GM21619 (cell line): Measurements from ENCODE around the gene C2orf81.
A peak's percentile ranks its signal among the peaks of the same experiment; 100 is the strongest.
"Not testable (repeated sequence)": the region's sequence is repeated elsewhere in the genome, so short reads cannot be mapped to it uniquely, and the experiment has no call there.

Experiments
- ATAC-seq: cut with Tn5 transposase; IDR thresholded peaks from one replicate; pipeline ENCODE4 v1.9.1; 2021; ENCODE audit not compliant: unreplicated experiment

C2orf81 gene

GRCh38 chr2:74444498-74445318 lies 23.3 kb upstream of the C2orf81 start:
- no peak for ATAC-seq

DNA sequence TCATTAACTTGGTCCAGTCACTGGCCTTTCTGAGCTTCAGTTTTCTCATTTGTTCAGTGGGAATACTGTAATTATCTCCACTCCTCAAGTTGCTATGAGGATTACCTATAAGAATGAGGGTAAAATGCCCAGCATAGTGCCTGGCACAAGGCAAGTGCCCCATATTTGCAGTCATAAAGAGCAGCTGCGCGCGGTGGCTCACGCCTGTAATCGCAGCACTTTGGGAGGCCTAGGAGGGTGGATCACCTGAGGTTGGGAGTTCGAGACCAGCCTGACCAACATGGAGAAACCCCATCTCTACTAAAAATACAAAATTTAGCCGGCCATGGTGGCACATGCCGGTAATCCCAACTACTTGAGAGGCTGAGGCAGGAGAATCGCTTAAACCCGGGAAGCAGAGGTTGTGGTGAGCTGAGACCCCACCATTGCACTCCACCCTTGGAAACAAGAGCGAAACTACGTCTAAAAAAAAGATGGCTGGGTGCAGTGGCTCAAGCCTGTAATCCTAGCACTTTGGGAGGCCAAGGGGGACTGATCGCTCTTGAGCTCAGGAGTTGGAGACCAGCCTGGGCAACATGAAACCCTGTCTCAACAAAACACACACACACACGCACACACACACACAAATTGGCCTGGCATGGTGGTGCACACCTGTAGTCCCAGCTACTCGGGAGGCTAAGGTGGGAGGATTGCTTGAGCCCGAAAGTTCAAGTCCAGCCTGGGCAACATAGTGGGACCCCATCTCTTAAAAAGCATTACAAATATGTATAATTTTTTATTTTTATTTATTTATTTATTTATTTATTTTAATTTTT lies 21.3 kb upstream of the C2orf81 start:
- ATAC-seq, result not testable (repeated sequence)

- no peak for ATAC-seq
Measured at GRCh38 chr2:74441690-74442482, 20.5 kb upstream of the C2orf81 start, which contains the start of gene RTKN. Gene RTKN, minus strand, starts transcription at chr2:74441937. Its CDS starts 121 bp downstream, at chr2:74441816.

DNA sequence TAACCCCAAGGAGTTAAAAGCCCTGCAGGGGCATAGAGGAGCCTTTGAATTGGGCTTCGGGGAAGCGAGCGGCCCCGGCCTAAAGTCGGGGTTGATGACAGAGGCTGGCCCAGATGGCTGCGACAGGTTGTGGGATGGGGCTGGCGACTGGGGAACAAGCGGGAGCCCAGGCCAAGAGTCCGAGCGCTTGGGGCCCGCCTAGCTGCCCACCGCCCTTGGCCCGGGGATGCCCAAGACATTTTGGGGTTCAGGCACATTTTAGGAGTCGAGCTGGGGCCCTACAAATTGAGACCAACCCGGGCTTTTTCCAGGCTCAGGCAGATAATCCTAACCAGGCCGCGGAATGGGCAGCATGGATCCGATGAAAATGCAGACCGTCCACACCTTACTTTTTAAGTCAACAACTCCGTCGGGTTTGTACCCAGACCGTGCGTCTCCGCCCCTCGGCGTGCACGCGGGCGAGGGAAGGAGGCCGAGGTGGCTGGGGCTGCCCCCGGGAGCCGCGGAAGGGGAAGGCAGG lies 19.8 kb upstream of the C2orf81 start:
- ATAC-seq, result no peak

GRCh38 chr2:74440378-74441169 lies 19.2 kb upstream of the C2orf81 start:
- peak; percentile 86 for ATAC-seq

GRCh38 chr2:74439803-74440377 lies 18.5 kb upstream of the C2orf81 start:
- no peak for ATAC-seq

DNA sequence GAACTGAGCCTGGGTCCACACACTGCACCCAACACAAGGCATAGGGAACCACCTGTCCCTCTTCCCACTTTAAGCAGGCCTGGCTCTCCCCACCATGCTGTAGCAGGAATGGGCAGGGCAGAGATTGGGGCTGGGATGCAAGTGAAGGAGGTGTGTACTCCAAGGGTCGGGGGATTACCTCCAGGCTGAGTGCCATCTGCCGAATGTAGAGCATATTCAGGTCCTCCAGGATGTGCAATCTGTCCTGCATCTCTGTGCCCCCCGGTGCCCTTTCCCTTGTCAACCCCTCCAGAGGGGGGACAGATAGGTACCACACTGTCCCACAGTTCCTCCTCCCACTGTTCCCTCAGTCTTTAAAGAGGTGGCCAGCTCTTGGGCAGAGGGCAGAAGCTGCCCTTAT lies 18.0 kb upstream of the C2orf81 start:
- ATAC-seq, result no peak

- no peak for ATAC-seq
Measured at GRCh38 chr2:74438248-74438647, 16.8 kb upstream of the C2orf81 start.

DNA sequence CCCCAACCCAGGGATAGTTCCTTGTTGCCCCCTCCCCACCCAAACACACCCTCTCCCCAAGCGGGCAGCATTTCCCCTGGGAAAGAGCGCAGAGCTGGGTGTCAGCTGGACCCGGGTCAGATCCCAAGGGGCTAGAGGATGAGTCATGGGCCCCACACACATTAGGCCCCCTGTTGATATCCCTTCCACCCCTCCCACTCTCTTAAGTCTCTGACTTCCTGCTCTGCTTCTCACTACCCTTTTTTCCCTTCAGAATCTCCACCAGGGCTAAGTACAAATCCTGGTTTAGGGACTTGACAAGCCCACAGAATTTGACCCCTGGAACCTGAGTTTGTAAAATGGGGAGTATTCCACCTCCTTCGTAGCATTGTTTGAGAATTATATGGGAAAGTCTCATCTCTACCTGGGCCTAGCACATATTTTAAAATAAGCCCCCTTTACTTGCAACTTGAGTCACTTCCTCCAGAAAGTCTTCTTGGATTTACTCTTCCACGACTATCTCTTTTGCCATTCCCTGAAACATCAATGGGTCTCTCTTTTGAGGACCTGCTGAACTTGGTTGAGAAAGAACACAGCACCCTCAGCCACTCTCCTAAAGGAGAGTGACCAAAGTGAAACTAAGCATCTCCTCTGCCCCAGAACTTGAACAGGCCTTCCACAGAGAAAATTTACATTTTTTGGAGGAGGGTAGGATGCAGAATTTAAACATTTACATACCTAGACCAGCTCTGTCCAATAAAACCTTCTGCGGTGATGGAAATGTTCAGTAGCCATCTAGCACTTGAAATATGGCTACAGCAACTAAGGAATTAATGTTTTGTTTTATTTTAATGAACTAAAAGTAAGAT lies 15.7 kb upstream of the C2orf81 start:
- no peak for ATAC-seq

GRCh38 chr2:74436111-74436805 lies 14.8 kb upstream of the C2orf81 start:
- no peak for ATAC-seq

GRCh38 chr2:74430502-74430901 lies 9.1 kb upstream of the C2orf81 start:
- no peak for ATAC-seq

DNA sequence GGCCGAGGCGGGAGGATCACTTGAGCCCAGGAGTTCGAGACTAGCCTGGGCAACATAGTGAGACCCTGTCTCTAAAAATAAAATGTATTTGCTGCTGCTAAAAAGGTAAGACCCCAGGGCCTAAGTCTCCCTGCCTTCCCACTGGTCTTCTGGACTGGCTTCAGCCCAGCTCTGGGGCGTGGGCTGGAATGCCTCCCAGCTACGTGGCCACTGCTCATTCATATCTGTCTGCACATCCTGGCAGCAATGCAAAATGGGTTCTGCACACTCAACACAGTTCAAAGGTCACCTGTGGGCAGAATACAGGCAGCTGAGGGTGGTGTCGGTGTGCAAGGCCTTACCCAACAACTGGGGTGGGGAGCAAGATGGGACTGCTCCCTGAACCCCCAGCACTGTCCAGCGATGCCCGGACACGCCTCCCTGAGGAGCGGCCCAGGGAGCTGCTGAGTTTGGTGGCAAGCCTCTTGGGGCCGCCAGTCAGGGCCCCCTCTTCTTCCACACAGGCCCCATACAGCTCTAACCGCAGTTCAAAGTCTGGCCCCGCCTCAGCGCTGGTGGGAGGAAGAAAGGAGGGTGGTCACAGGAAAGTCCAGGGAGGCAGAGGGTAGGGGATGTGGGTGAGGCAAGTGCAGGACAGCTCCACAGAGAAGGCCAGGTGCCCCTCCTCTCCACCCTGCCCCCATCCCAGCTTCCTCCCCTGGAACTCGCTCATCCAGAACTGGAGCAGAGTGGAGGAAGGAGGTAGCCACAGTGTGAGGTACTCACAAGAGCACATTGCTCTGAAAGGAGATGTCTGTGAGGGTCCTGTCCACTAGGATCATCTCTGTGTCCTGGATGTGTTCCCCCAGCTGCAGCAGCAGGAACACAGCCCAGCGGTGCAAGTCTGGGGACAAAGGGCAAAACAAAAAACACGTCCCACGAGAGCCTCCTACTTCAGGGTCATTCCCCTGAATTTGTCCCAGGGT lies 8.3 kb upstream of the C2orf81 start:
- ATAC-seq, result no peak

DNA sequence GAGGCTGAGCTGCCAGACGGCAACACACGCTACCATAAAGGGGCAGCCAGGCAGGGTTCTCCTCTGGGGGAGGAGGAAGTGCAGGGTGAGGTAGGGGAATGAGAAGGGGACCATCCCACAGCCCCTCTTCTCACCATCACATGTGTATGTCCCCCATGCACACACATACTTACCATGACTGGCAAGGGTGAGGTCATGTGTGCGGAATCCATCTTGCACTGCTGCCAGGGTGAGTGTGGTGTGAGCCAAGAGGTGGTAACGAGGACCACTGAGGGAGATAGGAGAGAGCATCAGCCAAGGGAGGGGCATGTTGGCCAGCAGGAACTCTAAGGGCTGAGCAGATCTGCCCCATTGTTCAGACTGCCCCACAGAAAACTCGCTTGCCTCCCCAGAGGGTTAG lies 7.3 kb upstream of the C2orf81 start:
- ATAC-seq, result no peak

- ATAC-seq, result no peak
Measured at GRCh38 chr2:74427551-74427950, 6.1 kb upstream of the C2orf81 start.

DNA sequence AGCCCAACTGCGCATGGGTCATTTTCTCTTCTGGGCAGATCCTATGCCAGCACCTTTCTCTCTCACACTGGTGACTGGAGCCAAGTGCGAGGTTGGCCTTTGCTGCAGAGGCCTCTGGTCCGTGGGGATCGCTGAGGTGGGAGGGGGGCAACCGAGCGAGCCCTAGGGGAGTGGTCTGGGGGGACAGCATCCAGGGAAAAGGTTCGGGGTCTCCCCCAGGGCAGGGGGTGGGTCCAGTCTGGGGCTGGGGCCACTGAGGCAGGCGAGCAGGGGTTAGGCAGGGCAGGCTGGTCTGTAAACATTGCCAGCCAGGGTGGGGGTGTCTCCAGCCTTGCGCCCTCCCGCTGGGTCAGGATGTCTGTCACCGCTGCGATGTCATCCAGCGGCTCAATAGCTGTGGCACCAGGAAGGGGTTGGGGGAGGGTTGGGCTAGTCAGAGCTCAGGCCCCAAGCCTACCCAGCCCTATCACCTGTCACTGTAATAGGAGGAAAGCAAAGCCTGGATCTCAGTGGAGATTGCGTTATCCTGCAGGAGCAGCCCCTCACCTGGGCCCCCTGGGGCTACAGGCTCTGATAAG lies 4.9 kb upstream of the C2orf81 start:
- no peak for ATAC-seq

- ATAC-seq, result no peak
Measured at GRCh38 chr2:74425523-74425922, 4.1 kb upstream of the C2orf81 start.

GRCh38 chr2:74424995-74425406 lies 3.6 kb upstream of the C2orf81 start:
- ATAC-seq, result no peak
